ENCODE measurements around the gene RTTN. TPM values are rescaled to one million over a fixed set of nuclear protein-coding genes. Genes with fewer than 3 reads are reported as not detected.
"Not testable (repeated sequence)": the region's sequence is repeated elsewhere in the genome, so short reads cannot be mapped to it uniquely, and the experiment has no call there.

The RTTN gene
- polyA plus RNA-seq, 5 donors, result 15.3 to 27.1 (median 23.7) TPM

DNA sequence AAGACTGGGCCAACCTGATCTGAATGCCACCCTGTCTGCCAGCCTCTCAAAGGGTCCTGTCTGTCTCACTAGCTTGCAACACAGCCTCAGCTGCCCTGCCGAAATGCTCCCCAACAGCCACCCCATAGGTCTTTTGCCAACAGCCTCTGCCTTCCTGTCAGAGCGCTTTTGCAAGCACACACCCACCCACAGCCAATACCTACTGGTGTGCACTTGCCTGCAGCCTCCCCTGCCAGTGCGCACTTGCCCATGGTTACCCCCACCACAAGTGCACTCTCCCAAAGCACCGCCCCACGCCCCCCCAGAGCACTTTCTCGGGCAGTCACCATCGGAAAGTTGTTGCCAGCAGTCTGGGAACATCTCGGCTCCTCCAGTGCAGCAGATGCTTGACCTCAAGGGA, 48.6 kb downstream of the RTTN start:
- DNase-seq, result no peak

DNA sequence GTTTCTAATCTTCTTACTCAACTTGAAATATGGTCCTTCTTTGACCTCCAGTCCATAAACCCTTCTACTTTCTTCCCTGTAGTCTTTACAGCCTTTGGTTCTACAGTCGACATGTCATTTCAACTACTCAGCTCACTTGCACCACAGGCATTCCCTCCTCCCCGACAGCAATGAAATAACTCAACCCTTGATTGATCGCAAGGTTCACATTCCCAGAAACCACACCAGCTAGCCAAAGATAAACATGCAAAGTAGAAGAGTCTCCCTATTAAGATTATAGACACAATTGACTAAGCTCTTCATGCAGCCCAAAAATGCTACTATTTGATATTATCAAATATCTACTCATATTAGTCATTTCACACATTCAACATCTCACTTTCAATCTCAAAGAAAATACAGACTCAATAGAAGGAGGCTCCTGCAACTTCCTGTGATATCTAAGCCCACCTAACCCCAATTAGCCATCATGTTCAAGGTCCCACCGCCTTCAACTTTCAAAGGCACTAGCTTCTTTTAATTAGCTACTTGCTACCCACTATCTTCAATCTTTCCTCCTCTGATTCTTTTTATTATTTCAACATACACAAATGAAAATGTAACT, 50.8 kb downstream of the RTTN start:
- DNase-seq, result no peak

DNA sequence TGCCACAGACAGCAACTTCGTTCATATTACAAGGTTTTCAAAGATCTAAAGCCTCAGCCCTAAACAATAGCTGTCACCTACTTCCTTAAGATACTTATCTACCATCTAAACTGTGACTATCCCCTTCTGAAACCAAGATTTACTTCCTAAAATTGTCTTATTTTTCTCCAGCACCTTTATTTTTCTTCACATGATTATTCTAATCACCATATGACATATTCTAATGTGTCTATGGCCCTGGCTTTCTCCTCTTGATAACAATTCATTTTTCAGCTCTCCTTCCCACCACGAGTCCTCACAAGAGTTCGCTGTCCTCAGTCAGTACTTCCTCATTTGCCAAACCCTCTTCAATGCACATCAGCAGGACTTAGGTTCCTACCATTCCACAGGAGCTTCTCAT, 53.9 kb downstream of the RTTN start:
- DNase-seq, result no peak

DNA sequence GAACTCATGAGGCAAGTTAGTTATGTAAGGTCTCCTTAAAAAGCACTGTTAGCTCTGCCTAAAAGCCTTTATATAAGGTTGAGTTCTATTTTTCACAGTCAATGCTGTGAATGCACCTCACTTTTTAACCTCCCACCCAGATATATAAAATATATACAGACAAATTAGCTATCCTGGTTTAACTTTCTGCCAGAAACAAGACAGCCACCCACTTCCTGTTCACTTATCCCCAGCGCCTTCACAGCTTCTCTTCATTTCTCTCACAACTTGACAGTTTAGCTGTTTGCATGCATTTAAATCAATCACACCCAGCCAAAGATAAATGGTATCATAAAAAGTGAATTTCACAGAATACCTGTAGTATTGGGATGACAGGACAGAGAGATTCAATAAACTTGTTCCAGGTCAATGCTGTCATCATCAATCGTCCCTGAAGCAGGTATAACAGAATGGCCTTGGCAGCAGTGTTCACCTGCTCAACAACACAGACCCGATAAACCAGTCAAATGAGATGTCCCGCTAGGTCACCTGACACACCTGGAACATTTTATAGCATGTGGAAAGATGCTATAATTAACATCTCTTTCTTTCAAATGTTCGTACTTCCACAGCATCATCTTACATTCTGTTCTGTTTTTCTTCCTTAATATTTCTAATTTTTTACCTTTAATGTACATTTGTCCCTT, 55.7 kb downstream of the RTTN start:
- no peak for DNase-seq

DNA sequence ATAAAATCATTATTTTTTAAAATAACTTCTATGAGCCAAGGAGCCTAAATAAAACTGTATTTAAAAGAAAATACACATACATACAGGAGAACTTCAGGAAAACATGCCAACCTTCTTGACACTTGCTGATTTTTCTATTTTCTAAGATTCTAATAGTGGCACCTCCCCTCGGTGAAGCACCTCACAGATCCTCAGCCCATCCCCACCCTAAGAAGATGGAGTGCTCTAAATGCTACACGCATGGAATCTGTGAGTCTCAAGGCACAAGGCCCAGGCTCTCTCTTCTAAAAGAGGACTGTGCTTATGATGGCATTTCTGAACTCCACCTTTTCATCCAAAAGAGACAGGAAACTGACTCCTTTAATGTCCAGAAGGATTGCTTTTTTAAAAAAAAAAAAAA, 56.3 kb downstream of the RTTN start:
- no peak for DNase-seq

DNA sequence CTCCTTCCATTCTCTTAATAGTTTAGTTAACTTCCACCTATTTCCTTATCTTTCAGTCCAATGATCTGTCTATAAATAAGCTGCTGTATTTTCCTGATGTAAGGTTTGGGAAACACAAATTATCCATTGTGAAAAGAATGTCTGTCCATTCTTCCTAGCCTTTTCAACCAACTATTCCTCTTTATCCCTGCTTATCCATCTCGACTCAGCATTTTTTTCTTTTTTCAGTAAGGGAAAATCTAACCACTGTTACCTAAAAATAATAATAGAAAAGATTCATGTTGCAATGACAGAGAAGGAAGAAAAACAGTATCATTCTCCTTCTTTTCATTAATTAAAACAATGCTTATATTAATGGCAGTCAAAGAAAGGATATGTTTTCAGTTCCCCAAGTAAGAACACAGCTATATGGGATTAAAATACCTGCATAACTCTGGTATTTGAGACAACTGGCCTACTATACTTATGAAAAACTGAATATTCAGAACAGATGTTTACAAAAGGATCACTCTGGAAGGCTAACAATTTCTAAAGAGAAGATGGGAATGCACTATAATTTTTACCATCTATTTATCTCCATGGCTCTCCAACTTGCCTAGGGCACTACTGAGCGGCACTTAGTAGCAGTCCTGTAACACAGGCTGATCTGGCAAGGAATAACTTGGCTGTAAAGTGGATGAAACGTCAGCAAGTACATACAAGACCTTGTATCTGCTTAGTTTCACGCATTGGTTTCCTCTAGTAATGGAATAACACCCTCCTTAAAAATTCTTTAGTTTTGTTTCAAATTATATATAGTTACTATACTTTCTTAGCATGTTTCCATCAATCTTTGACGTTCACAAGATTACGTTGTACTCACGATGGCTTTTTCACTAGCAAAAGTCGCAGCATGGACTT, 57.2 kb downstream of the RTTN start:
- no peak for DNase-seq

DNA sequence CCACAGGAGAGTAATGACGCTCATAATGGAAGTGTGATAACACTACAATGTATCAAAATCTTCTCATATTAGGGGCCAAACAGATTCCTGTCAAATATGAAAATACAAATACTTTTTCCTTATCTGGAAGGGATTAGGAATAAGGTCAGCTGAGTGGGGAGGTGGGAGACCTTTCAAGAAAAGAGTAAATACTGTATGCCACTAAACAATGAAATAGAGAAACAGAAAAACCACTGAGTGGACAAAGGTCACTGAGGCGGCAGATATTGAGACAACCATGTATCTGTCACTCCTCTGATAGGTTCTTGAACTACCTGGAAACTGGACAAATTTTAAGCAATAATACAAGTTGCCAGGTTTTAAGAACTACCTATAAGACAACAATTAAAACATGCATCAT, 59.3 kb downstream of the RTTN start:
- no peak for DNase-seq

DNA sequence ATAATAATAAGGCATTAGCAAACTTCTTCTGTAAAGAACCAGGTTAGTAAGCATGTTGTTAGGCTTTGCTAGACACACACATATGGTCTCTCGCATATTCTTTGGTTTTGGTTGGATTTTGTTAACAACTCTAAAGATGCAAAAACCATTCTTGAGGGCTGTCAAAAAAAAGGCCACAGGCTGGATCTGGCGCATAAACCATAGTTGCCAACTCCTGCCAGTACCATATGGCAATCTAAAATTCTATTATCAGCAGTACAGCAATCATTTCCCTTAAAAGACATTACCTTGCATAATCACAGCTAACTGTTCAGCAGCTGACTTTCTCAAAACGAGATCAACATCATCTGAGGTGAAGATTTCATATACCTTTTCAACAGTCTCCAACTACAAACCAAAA, 63.5 kb downstream of the RTTN start:
- no peak for DNase-seq

DNA sequence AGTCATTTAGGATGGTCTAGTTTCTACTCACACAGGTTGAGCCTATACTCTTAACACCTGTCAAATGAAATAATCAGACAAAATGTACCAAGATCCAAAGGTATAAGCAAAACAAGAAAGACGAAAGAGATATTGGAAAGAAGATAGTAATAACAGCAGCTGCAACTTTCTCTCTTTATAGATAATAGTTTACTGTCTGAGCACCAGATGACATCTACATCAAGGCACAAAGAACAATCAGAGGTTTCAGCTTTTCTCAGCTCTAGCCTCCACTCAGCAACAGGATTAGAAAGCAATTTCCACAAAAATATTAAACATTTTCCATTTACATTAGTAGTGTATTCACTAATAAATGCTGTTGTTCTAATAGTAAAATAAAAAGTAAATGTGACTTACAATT, 66.3 kb downstream of the RTTN start:
- no peak for DNase-seq

DNA sequence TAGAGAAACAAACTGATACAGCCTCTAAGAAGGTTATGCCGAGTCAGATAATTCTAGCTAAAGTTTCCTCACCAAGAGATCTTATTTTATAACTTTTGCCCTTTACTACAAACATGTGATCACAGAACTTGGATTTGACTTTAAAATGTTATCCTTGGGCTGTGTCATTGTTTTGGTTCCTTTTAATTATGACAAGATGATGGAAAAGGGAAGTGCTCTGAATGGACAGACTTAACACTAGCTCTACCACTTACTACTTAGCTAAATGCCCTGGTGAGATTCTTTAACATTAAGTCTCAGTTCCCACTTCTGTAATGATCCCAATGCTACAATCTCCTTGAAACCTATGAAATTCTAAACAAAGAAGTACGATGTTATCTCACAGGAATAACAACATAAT, 69.9 kb downstream of the RTTN start:
- no peak for DNase-seq

DNA sequence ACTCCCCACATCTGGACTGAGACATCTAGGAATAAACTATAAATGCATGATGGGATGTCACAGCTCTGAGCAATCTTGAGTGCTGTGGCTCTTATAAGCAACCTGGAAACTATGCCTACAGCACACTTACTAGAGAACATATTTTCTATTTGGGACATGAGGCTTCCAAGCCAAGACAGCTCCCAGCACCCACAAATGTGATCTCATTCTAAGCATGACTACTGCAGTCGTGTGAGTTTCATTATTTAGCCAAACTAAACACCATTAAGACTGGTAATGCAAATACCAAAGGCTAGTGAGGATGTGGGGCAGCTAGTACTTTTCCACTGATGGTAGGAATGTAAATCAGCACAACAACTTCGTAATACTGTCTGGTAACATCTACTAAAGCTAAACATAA, 72.5 kb downstream of the RTTN start:
- no peak for DNase-seq

DNA sequence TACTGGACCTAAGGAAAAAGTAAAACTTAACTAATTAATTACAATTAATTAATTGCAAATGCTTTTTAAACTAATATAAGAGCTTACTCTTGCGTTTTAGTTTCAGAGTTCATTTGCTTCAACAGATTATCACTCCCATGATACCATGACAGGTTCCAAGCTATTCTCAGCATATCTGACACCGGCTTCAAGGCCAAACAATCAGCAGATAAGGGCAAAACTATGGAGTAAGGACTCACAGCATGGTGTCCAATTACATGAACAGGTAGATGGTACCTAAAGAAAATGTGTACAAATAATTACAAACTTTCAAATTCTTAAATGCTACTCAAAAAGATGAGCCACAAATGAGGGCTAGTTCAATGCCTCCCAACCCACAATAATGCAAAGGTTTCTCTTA, 77.2 kb downstream of the RTTN start:
- no peak for DNase-seq

DNA sequence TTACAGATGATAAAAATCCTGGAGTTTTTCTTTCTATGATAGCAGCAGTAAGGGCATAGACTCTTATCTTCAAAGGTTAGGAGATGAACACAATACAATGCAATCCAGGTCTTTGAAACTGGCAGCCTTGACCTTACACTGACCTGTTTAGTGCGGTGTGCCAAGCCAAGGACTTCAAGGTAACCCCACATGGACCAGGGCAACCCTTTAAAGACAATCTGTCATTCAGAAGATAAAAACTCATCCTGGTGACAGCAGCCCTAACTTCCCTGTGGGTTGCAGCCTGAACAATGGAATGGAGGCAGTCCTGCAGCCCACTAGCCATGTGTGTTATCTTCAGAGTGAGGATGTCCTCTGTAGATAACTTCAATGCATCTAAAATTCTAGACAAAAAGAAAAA, 78.1 kb downstream of the RTTN start:
- DNase-seq, result no peak

DNA sequence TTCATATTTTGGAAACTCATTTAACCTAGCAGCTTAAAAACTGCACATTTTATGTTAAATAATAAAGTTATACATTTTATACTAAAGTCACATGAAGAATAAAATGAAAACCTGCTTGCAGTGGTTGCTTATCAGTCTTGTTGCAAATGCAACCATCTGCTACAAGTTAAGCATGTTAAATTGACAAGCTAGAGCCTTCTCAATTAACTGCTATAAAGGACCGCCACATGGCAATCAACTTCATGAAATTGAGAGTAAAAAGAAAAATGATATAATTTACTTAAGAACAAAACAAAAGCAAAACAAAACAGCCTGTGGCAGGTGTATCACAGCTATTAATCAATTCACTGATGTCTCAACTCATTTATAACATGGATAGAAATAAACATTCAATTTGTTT, 78.7 kb downstream of the RTTN start:
- DNase-seq, result no peak

DNA sequence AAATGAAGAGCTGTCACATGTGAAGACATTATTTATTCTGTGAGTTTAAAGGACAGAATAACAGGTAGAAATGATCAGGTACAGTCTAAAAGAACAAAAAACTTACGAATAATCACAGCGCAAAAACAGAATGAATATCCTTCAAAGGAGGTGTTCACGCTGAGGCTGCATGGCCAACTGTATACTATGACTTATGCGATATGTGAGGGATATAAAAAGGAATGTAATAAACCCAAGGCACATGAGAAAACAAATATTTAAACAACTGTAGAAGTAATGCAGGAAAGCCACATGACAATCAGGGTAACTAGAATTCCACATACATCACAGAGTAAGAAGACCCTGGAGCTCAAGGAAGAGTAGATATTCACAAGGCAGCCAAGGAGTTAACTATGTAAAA, 81.3 kb downstream of the RTTN start:
- no peak for DNase-seq

DNA sequence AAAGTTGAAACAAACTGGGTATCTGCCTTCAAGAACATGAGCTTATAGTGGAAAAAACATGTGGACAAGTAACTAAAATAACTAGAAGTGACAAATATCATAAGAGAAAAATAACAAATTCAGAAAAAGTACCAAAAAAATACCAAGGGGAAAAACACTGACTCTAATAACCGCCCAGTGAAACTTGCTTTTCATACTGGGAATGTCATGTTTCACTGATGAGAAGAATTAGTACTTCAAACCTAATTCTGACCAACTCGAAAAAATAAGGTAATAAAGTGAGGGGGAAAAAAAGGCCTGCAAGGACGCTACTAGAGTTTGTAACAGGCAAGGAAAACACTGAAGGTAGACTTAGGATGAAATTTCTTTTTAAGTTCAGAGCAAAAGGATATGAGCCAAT, 83.6 kb downstream of the RTTN start:
- DNase-seq, result no peak

DNA sequence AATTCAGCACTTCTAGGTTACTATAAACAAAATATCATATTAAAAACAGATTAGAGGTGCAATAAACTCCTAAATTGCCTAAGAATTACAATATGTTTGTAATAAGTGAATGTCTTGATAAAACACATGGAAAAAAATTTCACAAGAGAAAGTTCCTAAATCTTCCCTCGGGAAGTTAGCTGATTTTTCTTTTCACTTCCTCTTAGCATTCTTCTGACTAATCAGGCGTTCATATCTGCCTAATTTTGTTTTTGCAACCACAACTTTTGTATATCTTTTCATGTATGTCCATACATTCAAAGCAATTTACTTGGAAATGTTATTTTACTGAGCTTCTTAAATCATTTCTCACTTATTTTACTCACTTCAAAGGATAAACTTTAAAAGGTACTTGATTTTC, 88.5 kb downstream of the RTTN start:
- no peak for DNase-seq

DNA sequence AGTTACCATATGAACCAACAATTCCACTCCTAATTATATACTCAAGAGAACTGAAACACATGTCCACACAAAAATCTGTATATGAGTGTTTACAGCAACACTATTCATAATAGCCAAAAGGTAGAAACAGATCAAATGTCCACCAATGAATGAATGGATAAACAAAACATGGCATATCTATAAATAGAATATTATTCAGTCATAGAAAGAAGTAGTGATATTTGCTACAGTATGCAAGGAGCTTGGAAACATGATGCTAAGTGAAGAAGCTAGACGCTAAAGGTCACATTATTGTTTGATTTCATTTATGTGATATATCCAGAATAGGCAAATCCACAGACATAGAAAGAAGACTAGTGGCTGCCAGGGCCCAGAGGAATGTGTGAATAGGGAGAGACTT, 92.0 kb downstream of the RTTN start:
- no peak for DNase-seq

DNA sequence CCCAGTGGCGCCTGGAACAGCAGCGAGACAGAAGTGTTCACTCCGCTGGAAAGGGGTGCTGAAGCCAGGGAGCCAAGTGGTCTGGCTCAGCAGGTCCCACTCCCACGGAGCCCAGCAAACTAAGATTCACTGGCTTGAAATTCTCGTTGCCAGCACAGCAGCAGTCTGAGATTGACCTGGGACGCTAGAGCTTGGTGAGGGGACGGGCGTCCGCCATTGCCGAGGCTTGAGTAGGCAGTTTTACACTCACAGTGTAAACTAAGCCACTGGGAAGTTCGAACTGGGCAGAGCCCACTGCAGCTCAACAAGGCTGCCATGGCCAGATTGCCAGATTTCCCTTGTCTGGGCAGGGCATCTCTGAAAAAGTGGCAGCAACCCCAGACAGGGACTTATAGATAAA, 94.8 kb downstream of the RTTN start:
- DNase-seq, result no peak

DNA sequence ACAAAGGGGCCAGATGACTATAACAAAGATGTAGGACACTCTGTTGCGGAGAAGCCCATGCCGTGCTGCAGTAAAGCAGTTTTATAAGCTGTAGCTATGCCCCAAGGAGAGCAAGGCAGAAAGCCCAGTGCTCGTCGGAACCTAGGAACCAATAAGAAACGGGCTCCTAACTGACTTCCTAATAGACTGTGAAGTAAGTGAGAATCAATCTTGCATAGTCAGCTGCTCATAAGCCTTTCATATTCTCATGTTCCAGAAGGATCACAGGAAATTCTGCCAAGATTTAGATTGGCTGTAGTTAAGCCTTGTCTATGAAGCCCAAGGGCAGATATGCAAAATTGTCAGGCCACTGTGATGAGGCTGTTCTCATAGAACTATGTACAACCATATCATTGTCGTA, 98.4 kb downstream of the RTTN start:
- DNase-seq, result no peak

DNA sequence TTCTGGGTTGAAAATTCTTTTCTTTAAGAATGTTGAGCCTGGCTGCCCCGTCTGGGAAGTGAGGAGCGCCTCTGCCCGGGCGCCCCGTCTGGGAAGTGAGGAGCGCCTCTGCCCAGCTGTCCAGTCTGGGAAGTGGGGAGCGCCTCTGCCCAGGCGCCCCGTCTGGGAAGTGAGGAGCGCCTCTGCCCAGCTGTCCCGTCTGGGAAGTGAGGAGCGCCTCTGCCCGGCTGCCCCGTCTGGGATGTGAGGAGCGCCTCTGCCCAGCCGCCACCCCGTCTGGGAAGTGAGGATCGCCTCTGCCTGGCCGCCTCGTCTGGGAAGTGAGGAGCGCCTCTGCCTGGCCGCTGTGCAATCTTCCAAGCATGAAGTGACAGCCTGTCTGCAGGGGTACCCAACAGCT, 102.6 kb downstream of the RTTN start:
- DNase-seq, result not testable (repeated sequence)

DNA sequence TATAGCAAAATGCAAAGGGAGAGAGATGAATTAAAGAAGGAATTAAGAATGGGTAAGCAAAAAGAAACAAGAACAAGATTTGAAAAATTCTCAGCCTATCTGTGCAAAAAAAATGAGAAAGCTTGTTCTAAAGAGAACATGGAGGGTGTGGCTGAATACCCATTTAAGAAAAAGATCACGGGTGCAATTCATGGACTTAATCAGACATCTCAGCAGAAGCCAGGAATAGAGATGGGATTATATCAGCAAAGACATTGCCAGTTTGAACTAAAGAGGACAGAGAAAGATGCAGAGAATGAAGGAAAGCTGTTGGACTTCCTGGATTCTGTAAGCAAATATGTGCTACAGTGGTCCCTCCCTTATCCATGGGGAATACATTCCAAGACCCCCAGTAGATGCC, 115.6 kb downstream of the RTTN start:
- DNase-seq, result no peak

DNA sequence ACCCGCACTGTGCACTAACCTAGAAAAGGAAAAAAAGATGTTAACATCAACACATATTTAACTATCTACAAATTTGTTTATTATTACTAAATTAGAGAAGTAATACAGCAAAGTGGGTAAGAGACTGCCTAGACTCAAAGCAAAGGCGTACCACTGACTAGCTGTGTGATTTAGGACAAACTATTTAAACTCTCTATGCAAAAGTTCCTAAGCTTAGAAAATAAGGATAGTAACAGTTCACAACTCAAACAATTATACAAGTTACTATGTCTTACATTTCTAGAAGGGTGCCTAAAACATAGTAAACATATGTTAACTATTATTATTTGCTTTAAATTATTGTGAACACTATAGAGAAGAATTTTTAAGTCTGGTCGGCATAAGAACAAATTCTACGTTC, 119.4 kb downstream of the RTTN start:
- no peak for DNase-seq

All from right lung (tissue), 5 donors.